HG02870 (cell line): ENCODE results near the gene CTDSPL.

ENCODE experiments used
- ATAC-seq: cut with Tn5 transposase; IDR thresholded peaks from one replicate; pipeline ENCODE4 v1.9.1; 2021; ENCODE audit warnings: mild to moderate bottlenecking, moderate library complexity; ENCODE audit not compliant: unreplicated experiment

The CTDSPL gene

DNA sequence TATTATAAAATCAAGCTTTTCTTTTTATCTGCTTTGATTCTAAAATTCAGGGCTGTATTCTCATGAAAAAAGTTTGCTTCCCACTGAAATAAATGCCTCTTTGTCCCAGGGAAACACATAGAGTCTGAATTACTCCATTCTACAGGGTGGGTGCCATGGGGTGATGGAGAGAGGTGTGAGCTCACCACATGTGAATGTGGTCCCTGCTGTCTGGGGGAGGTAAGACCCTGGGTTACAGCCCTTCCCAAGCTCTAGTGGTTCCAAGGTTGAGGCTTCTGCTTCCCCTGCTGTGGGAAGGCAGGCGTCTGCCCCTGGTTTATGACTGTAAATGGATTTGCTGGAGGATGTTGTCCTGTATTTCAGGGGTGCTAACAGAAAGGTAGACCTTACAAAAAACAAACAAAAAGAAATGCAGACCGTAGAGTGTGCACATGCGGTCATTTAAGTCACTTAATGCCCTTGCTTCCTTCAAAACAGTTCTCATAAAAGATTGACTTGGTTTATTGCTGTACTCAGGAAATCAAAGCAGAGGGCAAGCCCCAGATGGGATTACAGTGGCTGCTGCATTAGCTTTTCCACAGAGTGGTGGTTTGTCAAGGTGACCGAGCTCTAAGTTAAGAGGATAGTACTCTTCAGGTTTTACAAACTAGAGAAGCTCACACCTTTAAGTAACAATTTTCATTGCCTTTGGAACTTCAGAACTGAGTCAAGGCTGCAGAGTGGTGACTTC lies 49.2 kb downstream of the CTDSPL start:
- no peak for ATAC-seq

DNA sequence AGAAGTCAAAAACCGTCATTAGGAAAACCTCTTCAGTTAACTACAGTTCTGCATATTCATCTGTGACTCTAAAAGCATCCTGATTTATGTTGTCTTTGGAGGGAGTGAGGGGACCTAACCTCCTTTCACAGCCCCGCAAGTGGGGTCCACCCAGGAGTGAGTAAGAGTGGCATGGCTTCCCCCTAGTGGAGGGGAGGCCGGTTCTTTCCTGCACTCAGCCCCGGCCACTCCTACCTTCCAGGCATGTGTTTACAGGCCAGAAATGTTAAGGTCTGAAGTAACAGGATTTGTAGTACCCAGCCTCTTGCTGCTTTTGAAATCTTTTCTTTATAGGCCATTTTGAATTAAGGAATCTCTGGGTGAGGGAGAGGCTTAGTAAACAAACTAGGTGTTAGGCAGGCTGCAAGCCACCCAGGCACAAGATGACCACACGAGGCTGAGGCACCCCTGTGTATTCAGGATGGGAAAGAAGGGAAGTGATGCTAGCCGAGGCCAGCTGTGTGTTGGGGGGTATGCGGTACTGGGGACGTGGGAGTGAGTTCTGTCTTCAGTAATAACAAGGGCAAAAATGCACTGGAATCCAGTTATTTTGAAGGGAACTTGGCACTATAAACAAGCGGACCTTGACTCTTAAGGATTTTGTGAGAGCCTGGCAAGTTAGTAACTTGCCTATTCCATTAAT lies 50.5 kb downstream of the CTDSPL start:
- no peak for ATAC-seq

DNA sequence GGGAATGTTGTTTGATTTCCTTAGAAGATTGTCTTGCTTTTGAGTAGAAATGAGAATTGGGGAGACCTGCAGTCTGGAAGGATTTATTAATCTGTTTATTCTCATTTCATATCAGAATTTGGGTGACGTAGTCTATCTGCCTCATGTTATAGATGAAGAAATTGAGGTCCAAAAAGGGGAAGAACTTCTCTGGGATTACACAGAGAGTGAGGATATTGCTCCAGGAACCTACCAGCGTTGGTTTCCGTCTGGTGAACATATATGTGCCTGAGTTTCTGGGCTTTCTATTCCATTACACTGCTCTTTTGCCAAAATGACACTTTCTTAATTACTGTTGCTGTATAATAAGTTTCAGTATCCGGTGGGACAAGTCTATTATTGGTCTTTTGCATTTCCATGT lies 51.8 kb downstream of the CTDSPL start:
- ATAC-seq = no peak

DNA sequence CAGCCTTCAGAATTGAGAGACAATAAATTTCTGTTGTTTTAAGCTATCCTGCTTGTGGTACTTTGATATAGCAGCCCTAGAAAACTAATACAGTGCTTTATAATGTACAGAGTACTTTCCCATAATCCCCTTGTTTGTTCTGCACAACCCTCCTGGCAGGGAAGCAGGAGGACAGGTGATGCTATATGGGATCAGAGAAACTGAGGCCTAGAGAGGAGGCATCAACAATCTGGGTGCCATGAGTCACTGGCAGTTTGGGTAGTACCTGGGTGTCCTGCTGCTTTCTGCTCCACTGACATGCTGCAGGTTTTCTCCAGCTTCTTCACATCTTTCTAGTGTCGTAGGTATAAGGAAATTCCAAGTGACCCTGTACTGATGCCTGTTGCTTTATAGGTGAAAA lies 55.0 kb downstream of the CTDSPL start:
- ATAC-seq = no peak

DNA sequence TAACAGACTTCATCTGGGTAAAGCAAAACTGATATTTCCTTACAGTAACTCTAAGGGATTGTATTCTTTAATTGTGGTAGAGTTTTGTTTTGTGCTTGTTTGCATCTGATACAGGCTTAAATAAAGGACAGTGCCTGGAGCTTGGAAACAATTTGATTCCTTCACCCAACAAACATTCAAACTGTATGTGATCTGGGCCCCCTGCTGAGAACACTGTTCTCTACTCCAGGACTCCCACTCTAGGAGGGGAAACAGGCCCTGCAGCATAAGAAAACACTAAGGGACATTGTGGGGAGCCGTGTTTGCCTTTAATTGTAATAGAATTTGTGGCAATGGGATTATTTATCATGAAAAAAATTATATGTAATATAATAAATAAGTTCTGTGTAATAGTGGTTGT lies 56.9 kb downstream of the CTDSPL start:
- no peak for ATAC-seq

DNA sequence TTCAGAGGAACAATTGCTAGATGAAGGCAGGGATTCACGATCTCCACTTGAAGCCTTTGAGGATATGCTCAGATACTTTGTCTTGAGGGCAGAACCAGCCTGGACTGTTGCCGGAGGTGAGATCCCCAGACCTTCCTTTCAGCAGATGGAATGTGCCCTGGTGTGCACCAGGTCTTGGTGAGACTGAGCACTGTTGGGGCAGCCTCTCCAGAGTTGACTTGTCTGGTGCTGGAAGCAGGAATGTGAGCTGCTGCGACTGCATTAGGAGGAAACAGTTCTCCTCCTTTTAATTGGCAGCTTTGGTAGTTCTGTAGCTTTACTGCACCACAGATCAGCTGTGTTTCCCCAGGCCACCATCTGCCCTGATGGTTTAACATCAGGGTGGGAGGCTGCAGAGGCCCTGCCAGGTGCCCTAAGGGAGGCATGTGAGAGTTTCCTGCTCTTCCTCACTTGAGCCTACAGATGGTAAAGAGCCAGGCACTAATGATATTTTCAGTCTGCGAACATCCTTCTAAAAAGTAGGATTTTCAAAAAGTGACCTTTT lies 58.5 kb downstream of the CTDSPL start:
- no peak for ATAC-seq

DNA sequence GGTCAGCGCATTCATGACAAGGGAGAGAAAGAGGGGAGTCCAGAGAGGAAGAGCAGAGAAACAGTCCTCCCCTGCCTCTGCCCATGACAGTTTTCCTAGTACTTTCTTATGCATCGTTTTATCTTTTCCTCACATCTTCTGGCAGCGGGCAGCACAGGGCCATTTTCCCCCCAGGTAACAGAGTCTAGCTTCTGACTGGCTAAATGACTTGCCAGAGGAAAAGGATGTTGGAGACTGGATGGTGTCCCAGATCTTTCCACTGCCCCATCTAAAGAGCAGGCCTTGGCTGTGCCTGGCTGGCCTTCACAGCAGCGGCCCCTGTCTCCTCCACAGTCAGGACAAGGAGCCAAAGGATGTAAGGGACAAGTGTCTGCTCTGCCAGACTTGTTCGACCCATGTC lies 59.3 kb downstream of the CTDSPL start:
- ATAC-seq = no peak

DNA sequence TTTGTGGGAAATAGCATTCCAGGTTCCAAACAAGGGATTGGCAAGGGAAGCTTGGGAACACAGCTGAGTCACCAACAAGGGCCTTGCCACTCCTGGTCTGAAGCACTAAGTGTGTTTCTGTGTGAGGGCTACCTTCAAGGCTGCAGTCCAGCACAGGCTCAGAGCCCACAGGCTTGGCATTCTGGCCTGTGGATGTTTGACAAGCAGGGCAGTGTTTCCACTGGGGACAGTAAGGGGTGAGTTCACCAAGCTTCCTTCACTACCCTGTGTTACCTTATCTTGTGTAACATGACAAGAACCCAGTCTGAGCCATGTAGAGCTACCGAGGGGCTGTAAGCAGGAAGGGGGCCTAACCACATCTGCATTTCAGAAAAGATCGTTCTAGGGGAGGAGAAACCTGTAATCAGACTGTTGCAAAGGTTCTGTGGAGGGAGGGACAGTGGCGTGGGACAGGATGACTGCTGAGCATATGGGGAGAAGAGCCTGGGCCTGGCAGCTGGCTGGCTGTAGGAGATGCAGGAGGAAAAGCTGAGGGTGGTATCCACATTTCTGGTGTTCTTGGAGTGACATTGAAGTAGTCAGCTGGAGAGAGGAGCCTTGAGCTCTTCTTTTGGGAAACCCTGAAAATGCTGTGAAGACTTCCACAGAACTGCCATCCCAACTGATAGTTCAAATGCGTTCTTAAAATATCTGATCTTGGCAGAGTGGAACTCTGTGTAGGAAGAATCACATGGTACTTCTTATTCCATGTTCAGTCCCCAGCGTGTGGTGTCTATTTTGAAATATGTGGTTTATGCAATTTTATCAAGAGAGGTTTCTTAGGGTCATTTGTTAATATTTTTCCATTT lies 61.3 kb downstream of the CTDSPL start:
- no peak for ATAC-seq

DNA sequence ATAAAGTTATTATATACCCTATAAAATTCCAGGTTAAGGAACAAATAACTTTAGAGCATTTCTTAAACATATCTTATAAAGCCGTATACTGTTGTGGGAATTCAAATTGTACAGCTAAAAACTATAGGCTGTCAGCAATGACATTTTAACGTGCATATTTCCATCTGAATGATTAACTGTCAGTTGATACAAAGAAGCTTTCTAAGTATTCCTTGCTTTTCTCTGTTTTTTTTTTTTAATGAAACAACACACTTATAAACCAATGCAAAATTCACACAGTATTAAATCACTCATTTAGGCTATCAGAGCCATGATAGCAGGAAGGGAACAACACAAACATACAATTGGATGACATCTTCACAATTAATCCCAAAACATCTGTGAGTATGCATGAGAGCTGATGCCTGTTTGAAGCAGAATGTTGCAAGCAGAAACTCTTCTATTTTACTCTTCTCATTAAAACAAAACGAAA lies 61.9 kb downstream of the CTDSPL start:
- ATAC-seq = no peak

DNA sequence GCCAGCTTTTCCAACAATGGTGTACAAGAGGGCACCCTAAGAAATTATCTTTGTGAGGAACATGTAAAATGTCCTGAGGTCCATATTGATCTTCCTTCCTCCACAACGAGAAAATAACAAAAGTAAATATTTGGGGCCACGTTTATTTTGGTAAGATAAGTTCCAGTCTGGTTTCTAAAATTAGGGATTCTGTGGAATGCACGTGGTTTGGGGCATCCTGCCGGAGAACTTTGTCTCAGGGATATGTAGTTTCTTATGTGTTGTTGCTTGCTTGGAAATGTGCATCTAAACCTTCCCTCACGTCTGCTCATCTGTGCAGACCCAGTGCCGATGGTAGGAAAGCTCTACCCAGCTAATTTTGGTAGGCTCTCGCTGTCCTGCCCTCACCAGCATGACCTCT lies 62.8 kb downstream of the CTDSPL start:
- no peak for ATAC-seq

DNA sequence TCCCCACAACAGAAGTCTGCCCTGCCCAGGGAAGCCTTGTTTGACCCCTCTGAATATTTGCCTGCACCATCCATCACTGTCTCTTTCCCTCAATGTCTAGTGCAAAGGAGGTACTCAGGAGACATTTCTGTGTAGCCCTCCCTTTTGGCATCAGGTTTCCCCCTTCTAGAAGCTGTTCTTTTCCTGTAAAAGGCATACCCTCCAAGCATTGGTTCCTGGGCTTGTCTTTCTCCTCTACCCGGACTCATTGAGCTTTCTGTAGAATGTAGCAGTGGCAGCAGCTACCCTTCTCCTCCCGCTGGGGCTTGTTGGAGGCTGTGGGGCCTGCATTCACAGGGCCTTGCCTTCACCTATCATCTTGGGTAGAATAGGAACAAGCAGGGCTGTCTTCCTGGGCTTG lies 63.5 kb downstream of the CTDSPL start:
- ATAC-seq = no peak

DNA sequence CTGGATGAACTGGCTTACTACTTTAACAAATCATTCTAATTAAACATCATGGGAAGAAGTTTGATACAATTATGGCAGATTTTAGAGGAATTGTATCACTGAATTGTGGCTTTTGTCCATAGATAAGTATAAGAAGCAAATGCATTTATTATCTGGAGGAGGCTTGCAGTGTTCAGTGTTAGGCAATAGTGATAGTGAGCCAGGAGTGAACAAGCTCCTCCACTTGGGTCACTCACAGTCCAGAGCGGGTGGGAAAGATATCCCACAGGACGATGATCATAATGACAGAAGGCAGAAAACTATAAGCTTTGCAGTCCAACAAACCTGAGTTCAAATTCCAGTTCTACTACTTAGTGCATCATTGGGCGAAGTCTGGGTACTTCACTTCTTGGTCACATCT lies 64.9 kb downstream of the CTDSPL start:
- no peak for ATAC-seq

DNA sequence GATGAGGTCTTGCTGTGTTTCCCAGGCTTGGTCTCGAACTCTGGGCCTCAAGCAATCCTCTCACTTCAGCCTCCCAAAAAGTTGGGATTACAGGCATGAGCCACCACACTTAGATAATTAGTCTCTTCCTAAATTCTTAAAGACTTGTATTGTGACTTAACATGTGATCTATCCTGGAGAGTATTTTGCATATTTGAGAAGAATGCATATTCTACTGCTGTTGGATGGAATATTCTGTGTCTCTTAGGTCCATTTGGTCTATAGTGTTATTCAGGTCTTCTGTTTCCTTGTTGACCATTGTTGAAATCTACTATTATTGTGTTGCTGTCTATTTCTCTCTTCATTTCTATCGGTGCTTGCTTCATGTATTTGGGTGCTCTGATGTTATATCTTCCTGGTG lies 68.8 kb downstream of the CTDSPL start:
- ATAC-seq = no peak

DNA sequence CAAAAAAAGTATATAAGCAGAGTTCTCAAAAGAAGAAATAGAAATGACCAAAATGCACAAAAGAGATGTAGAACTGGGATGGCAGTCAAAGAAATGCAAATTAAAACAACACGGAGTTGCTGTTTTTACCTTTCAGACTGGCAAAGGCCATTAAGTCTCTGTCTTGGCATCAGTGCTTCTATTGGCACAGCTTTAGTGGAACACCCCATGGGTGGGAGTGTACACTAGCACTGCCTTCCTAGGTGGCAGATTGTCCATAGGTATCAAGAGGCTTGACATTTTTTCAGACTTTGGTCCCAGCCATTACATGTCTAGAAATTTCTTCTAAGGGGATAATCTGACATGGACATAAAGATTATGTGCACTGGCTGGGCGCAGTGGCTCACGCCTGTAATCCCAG lies 70.8 kb downstream of the CTDSPL start:
- no peak for ATAC-seq

DNA sequence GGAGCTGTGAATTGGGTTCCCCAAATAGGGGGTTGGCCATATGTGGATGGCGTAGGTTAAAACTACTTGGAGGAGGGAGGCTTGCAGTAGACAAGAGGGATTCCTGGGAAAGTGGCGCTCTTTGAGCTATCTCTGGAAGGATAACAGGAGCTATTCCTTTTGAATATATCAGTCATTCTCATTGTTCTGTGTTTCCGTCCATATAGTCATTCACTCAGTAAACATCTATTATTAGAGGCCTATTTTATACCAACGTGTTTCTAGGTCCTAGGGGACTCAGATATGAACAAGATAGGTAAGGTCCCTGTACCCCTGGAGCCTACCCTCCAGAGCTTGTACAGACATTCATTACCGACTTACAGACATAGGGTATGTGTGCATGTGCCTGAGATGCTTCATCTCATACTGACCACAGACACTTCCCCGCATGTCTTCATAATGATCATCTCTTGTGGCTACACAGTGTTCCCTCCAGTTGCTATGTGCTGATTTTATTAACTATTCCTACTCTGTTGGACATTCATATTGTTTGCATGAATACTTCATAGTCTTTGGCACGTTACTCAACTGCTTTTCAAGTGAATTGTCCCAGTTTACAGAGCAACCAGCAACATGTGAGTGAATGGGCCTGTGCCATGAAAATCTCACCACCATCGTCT lies 73.1 kb downstream of the CTDSPL start:
- ATAC-seq = no peak

DNA sequence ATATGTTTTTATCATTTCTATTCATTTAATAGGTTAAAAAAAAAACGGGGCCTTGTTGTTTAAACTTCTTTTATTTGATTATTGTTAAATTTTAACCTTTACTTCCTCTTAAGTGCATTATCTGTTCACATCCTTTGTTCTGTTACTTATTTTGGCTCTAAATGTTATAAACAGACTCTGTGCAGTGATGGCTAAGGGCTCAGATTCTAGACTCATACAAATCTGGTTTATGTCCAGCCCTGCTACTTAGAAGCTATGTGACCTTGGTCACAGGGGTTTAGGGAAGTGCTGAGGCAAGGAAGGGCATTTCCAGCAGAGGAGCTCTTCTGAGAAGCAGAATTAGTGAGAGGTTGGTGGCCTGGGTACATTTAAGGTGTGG lies 73.6 kb downstream of the CTDSPL start:
- no peak for ATAC-seq

DNA sequence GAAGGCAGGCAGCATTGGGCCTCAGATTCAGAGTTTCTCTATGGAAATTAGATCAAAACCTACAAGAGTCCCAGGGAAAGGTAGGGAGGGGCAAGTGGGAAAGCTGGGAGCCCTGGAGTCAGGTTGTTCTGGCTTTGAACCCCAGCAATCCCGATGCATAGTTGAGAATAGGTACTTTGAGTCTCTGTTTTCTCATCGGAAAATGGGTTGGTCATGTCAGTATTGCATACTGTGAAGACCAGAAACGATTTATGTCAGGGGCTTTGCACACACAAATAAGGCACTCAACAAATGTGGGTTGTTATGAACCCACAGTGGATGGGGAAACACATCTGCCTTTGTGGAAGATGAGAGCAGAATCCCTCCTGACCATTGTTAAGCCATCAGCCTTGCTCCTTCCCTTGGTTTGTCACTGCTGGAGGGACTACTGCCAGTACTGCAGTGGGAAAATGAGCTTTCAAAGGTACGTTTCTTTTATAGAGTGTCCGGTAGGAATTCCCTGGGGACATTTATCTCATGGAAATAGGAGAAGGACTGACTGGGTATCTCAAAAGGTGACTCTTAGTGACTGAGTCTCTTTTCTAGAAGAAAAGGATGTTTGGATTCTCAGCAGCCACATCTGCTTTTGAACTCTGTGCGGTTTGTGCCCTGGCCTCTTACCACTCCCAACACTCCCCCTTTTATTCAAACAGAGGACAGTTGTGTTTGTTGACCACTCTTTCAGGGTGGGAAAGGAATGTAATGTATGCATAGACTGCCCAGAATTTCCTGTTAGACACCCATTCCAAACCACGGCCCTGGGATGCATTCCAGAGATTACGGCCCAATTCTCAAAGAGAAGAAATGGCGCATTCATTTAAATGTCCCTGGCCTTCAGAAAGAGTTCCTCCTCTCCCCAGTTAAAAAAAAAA lies 74.3 kb downstream of the CTDSPL start:
- ATAC-seq = no peak

DNA sequence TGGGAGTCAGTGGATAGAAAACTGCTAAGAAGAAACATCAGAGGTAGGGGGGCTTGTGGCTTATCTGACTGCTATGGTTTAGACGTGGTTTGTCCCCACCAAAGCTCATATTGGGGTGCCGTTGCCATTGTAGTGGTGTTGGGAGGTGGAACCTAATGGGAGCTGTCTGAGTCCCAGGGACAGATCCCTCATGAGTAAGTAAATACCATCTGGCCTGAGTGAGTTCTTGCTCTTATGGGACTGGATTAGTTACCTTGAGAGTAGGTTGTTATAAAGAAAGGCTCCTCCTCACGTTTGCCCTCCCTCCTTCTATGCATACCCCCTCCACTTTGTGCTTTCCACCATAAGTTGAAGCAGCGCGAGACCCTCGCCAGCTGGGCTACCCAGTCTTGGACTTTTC lies 75.5 kb downstream of the CTDSPL start:
- ATAC-seq = no peak

DNA sequence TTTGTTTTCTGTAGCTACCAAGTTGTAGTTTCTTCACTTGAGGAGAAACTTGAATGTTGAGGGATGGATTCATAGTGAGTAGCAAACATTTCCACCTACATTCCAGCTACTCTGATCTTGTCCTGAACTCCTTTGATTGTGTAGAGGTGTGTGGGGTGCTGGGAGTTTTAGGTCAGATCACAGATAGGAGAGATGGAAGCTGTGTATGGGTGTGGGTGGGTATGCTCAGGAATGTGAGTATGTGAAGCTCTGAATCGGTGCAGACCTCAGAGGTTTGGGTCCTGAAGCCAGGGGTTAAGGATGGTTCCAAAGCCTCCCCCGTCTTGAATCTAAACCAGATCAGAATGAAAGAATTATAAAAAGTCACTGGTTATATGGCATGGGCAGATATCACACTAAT lies 76.3 kb downstream of the CTDSPL start:
- no peak for ATAC-seq
